ENCODE results near the gene SLC2A9.
"Not testable (repeated sequence)": the region's sequence is repeated elsewhere in the genome, so short reads cannot be mapped to it uniquely, and the experiment has no call there.

DNA sequence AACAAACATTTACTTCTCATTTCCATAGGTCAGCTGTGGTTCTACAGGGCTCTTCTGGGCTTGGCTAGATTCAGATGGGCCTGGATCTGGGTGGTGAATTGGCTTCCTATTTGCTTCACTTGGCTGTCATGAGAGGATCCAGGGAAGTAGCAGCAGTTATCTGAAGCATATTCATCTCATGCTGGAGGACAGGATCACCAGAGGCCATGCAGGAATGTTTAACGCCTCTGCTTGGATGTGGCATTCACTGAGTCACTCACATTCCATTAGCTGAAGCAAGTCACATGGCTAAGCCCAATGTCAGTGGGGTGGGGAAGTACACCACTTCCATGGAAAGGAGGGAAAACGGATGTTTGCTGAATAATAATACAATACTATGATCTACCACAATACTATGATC, 224.7 kb downstream of the SLC2A9 start:
- TF ChIP-seq, protein P1, sequence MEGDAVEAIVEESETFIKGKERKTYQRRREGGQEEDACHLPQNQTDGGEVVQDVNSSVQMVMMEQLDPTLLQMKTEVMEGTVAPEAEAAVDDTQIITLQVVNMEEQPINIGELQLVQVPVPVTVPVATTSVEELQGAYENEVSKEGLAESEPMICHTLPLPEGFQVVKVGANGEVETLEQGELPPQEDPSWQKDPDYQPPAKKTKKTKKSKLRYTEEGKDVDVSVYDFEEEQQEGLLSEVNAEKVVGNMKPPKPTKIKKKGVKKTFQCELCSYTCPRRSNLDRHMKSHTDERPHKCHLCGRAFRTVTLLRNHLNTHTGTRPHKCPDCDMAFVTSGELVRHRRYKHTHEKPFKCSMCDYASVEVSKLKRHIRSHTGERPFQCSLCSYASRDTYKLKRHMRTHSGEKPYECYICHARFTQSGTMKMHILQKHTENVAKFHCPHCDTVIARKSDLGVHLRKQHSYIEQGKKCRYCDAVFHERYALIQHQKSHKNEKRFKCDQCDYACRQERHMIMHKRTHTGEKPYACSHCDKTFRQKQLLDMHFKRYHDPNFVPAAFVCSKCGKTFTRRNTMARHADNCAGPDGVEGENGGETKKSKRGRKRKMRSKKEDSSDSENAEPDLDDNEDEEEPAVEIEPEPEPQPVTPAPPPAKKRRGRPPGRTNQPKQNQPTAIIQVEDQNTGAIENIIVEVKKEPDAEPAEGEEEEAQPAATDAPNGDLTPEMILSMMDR (IDR thresholded peaks at IDR 0.05), result not testable (repeated sequence)
- TF ChIP-seq POLR2A (IDR thresholded peaks at IDR 0.05), result not testable (repeated sequence)
